HCT116 (cell line): ENCODE results near the gene TFDP1. TPM values are rescaled to one million over a fixed set of nuclear protein-coding genes. Genes with fewer than 3 reads are reported as not detected.

Experiments used
- ATAC-seq: fragments of 200-7000 bp; cut with Tn5 transposase; 2 replicates; pipeline ENCODE4 v1.9.1; 2020; ENCODE audit warnings: mild to moderate bottlenecking, moderate library complexity
- BruUV-seq: library from RNA; stranded (reverse); fragments of 400-500 nt; replicated peaks from 2 replicates; lab custom pipeline; 2021; lab: Mats Ljungman, UMichigan
- CTCF ChIA-PET: fragments of 300-600 bp; sonication (Branson Sonifier 250); formaldehyde crosslinking; loops from one replicate; lab custom pipeline; 2021; ENCODE audit warnings: antibody characterized with exemption; lab: Charles Lee
- POLR2A ChIA-PET: fragments of 300-600, 350-600 bp; sonication (Branson Sonifier 250); formaldehyde crosslinking; loops from one replicate; lab custom pipeline; 2021; ENCODE audit warnings: antibody characterized with exemption; lab: Charles Lee
- RAD21 ChIA-PET, 2 experiments: fragments of 300-600 bp; sonication (Branson Sonifier 250); formaldehyde crosslinking; loops; one replicate each; lab custom pipeline; 2023; ENCODE audit warnings: low total read pairs in 2 of 2; ENCODE audit not compliant: uncharacterized antibody in 2 of 2, unreplicated experiment in 2 of 2, low non-redundant PET in 1 of 2; lab: Charles Lee
- DNase-seq: peaks from one replicate; pipeline ENCODE4 v3.0.0-alpha.2; 2010; ENCODE audit warnings: low read depth, low spot score
- H2AFZ ChIP-seq: fragments of 200-600 bp; shearing (Covaris generic), sonication (generic); 2 replicates; pipeline ENCODE4 v1.6.1; 2017; ENCODE audit warnings: low read depth, mixed run types, mixed read lengths, antibody characterized with exemption, low read length; ENCODE audit not compliant: poor library complexity, severe bottlenecking
- H3K27ac ChIP-seq: 2 replicates; pipeline ENCODE4 v1.5.1; 2012; ENCODE audit warnings: low read depth, low read length
- H3K27me3 ChIP-seq: fragments of 200-600 bp; sonication (generic); 2 replicates; pipeline ENCODE4 v1.6.1; 2016; ENCODE audit warnings: mixed run types, low read length, mixed read lengths; ENCODE audit not compliant: insufficient read depth
- H3K36me3 ChIP-seq, 2 experiments: fragments of 200-500 bp in 1 of 2; fragments of 200-600 bp in 1 of 2; sonication (Bioruptor generic) in 1 of 2; sonication (generic) in 1 of 2; 2 replicates each; pipeline versions ENCODE4 v1.5.1 to v1.6.1; 2014 to 2016; ENCODE audit warnings: low read length in 2 of 2, inconsistent platforms in 1 of 2, mixed read lengths in 1 of 2, mixed run types in 1 of 2; ENCODE audit not compliant: insufficient read depth in 2 of 2, control insufficient read depth in 1 of 2
- H3K4me1 ChIP-seq, 2 experiments: fragments of 200-600 bp in 1 of 2; sonication (generic) in 1 of 2; 2 replicates each; pipeline versions ENCODE4 v1.5.1 to v1.6.1; 2012 to 2017; ENCODE audit warnings: low read length in 2 of 2, inconsistent platforms in 1 of 2, mild to moderate bottlenecking in 1 of 2, mixed read lengths in 1 of 2, mixed run types in 1 of 2, moderate library complexity in 1 of 2; ENCODE audit not compliant: insufficient read depth in 2 of 2, control insufficient read depth in 1 of 2
- H3K4me2 ChIP-seq: fragments of 200-600 bp; sonication (generic); 2 replicates; pipeline ENCODE4 v1.6.1; 2017; ENCODE audit warnings: mixed run types, low read length, mixed read lengths
- H3K4me3 ChIP-seq, 2 experiments: fragments of 200-600 bp in 1 of 2; sonication (generic) in 1 of 2; replicated peaks in 1 of 2; 2 replicates each; pipeline ENCODE4 v1.5.1; 2011 to 2016; ENCODE audit warnings: low read length in 2 of 2, control low read depth in 1 of 2, low read depth in 1 of 2, mild to moderate bottlenecking in 1 of 2, mixed read lengths in 1 of 2, mixed run types in 1 of 2
- H3K79me2 ChIP-seq: fragments of 200-600 bp; sonication (generic); 2 replicates; pipeline ENCODE4 v1.6.1; 2017; ENCODE audit warnings: mild to moderate bottlenecking, mixed run types, low read length, moderate library complexity, mixed read lengths; ENCODE audit not compliant: insufficient read depth
- H3K9ac ChIP-seq: fragments of 200-600 bp; sonication (generic); 2 replicates; pipeline ENCODE4 v1.6.1; 2016; ENCODE audit warnings: low read length, mixed read lengths
- H3K9me2 ChIP-seq: fragments of 200-600 bp; sonication (generic), shearing (Covaris generic); 2 replicates; pipeline ENCODE4 v1.6.1; 2017; ENCODE audit warnings: mixed run types, mild to moderate bottlenecking, moderate library complexity; ENCODE audit not compliant: insufficient read depth
- H3K9me3 ChIP-seq, 2 experiments: fragments of 200-500 bp in 1 of 2; fragments of 200-600 bp in 1 of 2; sonication (Bioruptor generic) in 1 of 2; sonication (generic) in 1 of 2; 2 replicates each; pipeline ENCODE4 v1.6.1; 2014 to 2017; ENCODE audit warnings: low read length in 2 of 2, mixed read lengths in 2 of 2, inconsistent platforms in 1 of 2, low read depth in 1 of 2, mild to moderate bottlenecking in 1 of 2, mixed run types in 1 of 2, moderate library complexity in 1 of 2; ENCODE audit not compliant: control insufficient read depth in 1 of 2, insufficient read depth in 1 of 2
- H4K20me1 ChIP-seq: fragments of 200-600 bp; sonication (generic), shearing (Covaris generic); 2 replicates; pipeline ENCODE4 v1.6.1; 2017; ENCODE audit warnings: mixed run types, mild to moderate bottlenecking, moderate library complexity; ENCODE audit not compliant: insufficient read depth
- CBX3 ChIP-seq: IDR thresholded peaks from 2 replicates; pipeline ENCODE4 v1.6.1; 2012; ENCODE audit warnings: low read depth
- EGR1 ChIP-seq: IDR thresholded peaks from 2 replicates; pipeline ENCODE4 v1.6.1; 2012; ENCODE audit warnings: low read depth
- EZH2phosphoT487 ChIP-seq: fragments of 200-600 bp; IDR thresholded peaks from 2 replicates; pipeline ENCODE4 v1.6.1; 2018; ENCODE audit warnings: antibody characterized with exemption, borderline replicate concordance
- FOSL1 ChIP-seq: IDR thresholded peaks from 2 replicates; pipeline ENCODE4 v1.6.1; 2012; ENCODE audit warnings: low read depth
- POLR2A ChIP-seq: IDR thresholded peaks from 2 replicates; pipeline ENCODE4 v1.7.0; 2011; ENCODE audit warnings: borderline replicate concordance; ENCODE audit not compliant: insufficient read depth, insufficient read length; ENCODE audit errors: extremely low read depth
- SIN3A ChIP-seq: IDR thresholded peaks from 2 replicates; pipeline ENCODE4 v1.6.1; 2012; ENCODE audit warnings: low read depth
- SP1 ChIP-seq: IDR thresholded peaks from 2 replicates; pipeline ENCODE4 v1.6.1; 2012; ENCODE audit warnings: low read depth
- TCF7L2 ChIP-seq: IDR thresholded peaks from 2 replicates; pipeline ENCODE4 v1.7.0; 2011; ENCODE audit warnings: borderline replicate concordance, inconsistent platforms; ENCODE audit not compliant: insufficient read depth, insufficient read length; ENCODE audit errors: extremely low read depth
- intact Hi-C: fragments of 100-400 bp; cut with micrococcal nuclease; formaldehyde crosslinking; loops from 2 replicates; pipeline ENCODE4 v1.10.0; 2022
- total RNA-seq: library from RNA; stranded (reverse); gene quantifications from one replicate; pipeline ENCODE4 v1.2.1, GENCODE V29; 2021; ENCODE audit not compliant: unreplicated experiment
- TF ChIP-seq, protein P1 (sequence below): IDR thresholded peaks from 2 replicates; pipeline ENCODE4 v1.6.1; 2012; ENCODE audit warnings: low read depth

Gene TFDP1
- total RNA-seq, 1 experiment from 2014 or later, result 169 TPM

DNA sequence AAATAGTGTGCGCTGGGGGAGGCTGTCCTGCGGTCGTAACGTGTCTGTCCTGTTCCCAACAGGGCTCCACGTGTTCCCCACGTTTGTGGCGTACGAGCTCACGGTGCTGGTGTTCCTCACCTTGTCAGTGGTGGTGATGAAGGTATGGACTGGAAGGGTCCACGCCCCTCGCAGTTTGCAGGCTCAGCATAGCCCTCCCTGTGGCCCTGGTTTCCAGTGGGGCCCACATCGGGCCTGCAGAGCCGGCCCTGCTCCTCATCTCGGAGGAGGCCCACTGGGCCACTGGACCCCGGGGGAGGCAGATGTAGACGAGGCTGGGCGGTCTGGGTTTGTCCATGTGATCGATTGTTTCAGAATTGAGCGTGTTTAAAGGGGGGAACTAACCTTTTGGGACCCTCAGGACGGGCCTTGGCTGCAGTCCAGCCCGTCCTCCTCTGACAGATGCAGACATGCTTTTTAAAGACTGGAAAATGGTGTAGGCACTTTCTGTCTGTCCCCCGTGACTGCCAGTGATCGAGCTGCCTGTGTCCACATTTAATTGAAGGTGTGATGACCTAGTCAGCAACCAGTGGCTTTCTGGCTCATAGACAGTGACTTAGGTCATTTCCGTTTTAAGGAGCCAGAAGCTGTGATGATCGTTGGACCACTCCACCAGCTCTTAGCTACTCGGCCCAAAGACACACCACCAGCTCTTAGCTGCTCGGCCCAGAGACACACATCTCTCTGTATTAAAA is 37.1 kb upstream of the TFDP1 start:
- Histone ChIP-seq H2AFZ (no peak overlapping the region), H4K20me1 (no peaks in the 10 kb centered on the region), H3K79me2 (peaks cover 5% of the 10 kb centered on the region; the same call in 1 of the 2 replicates), H3K36me3 (no peaks in the 10 kb centered on the region; a peak in 1 of 4 replicates), H3K4me3 (no peak overlapping the region), H3K9me3 (no peaks in the 10 kb centered on the region), H3K9ac (no peak overlapping the region), H3K4me2 (no peak overlapping the region), H3K27me3 (no peaks in the 10 kb centered on the region), H3K9me2 (no peaks in the 10 kb centered on the region), H3K4me1 (no peaks in the 10 kb centered on the region), H3K27ac (no peak overlapping the region)
- TF ChIP-seq EGR1 (no peak), EZH2phosphoT487 (no peak), POLR2A (no peak), CBX3 (no peak), TCF7L2 (no peak), FOSL1 (no peak), SP1 (no peak), SIN3A (no peak)
- TF ChIP-seq, protein P1, sequence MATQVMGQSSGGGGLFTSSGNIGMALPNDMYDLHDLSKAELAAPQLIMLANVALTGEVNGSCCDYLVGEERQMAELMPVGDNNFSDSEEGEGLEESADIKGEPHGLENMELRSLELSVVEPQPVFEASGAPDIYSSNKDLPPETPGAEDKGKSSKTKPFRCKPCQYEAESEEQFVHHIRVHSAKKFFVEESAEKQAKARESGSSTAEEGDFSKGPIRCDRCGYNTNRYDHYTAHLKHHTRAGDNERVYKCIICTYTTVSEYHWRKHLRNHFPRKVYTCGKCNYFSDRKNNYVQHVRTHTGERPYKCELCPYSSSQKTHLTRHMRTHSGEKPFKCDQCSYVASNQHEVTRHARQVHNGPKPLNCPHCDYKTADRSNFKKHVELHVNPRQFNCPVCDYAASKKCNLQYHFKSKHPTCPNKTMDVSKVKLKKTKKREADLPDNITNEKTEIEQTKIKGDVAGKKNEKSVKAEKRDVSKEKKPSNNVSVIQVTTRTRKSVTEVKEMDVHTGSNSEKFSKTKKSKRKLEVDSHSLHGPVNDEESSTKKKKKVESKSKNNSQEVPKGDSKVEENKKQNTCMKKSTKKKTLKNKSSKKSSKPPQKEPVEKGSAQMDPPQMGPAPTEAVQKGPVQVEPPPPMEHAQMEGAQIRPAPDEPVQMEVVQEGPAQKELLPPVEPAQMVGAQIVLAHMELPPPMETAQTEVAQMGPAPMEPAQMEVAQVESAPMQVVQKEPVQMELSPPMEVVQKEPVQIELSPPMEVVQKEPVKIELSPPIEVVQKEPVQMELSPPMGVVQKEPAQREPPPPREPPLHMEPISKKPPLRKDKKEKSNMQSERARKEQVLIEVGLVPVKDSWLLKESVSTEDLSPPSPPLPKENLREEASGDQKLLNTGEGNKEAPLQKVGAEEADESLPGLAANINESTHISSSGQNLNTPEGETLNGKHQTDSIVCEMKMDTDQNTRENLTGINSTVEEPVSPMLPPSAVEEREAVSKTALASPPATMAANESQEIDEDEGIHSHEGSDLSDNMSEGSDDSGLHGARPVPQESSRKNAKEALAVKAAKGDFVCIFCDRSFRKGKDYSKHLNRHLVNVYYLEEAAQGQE, result no peak
- ChIA-PET POLR2A (no interaction called here), CTCF (no interaction called here), RAD21 (no interaction called here)
- intact Hi-C loops, result no loop called here
- DNase-seq (no peak), ATAC-seq (no peak)
- BruUV-seq, result no TSS peak
